Heart right ventricle (tissue), 16 donors: ENCODE data around the gene B3GNT5. TPM values are rescaled to one million over a fixed set of nuclear protein-coding genes. Genes with fewer than 3 reads are reported as not detected.

Source experiments
- ATAC-seq, 8 donors: fragments of 200-7000 bp; cut with Tn5 transposase; one replicate each; pipeline ENCODE4 v1.9.1; 2020; ENCODE audit warnings: mild to moderate bottlenecking in 8 of 8, moderate library complexity in 8 of 8, moderate number of reproducible peaks in 1 of 8
- DNase-seq, 2 donors: peaks; one replicate each; pipeline ENCODE4 v3.0.0-alpha.2; 2020
- H3K27ac ChIP-seq, 10 donors: fragments of 200-600 bp; sonication (generic) in 2 of 10; one replicate each; pipeline versions ENCODE4 v1.5.0 to v1.8.0; 2020 to 2022; ENCODE audit warnings: mild to moderate bottlenecking in 3 of 10
- H3K27me3 ChIP-seq, 7 donors: fragments of 200-600 bp; one replicate each; pipeline ENCODE4 v1.8.0; 2021 to 2022; ENCODE audit warnings: mild to moderate bottlenecking in 2 of 7
- H3K36me3 ChIP-seq, 9 donors: fragments of 200-600 bp; sonication (generic) in 1 of 9; one replicate each; pipeline versions ENCODE4 v1.5.0 to v1.8.0; 2020 to 2022; ENCODE audit warnings: mild to moderate bottlenecking in 2 of 9
- H3K4me1 ChIP-seq, 9 donors: fragments of 200-600 bp; sonication (generic) in 1 of 9; one replicate each; pipeline versions ENCODE4 v1.5.0 to v1.8.0; 2020 to 2022; ENCODE audit warnings: mild to moderate bottlenecking in 4 of 9
- H3K4me3 ChIP-seq, 10 donors: fragments of 200-600 bp; sonication (generic) in 2 of 10; one replicate each; pipeline versions ENCODE4 v1.5.0 to v1.8.0; 2020 to 2022; ENCODE audit warnings: mild to moderate bottlenecking in 7 of 10, moderate library complexity in 2 of 10
- H3K9me3 ChIP-seq, 11 donors: fragments of 200-600 bp in 10 of 11; sonication (generic) in 2 of 11; one replicate each; pipeline versions ENCODE4 v1.5.0 to v1.8.0; 2013 to 2022; ENCODE audit warnings: mild to moderate bottlenecking in 2 of 11, control low read depth in 1 of 11, moderate library complexity in 1 of 11
- CTCF ChIP-seq, 9 donors: fragments of 200-600 bp; sonication (generic) in 2 of 9; IDR thresholded peaks; one replicate each; pipeline versions ENCODE4 v1.5.0 to v1.8.0; 2021 to 2022; ENCODE audit warnings: antibody characterized with exemption in 9 of 9, mild to moderate bottlenecking in 5 of 9, moderate library complexity in 1 of 9
- WGBS, 2 donors: extraction: QIAGEN DNeasy Blood & Tissue Kit; methylation state at CpG; one replicate each; pipeline ENCODE4 v1.1.7; 2013; ENCODE audit warnings: inconsistent platforms in 1 of 2; 5-methylcytosine and 5-hydroxymethylcytosine counted together
- intact Hi-C, 10 donors: fragments of 100-400 bp; cut with DNase I; formaldehyde crosslinking; loops; one replicate each; pipeline versions ENCODE4 v1.11.1 to v1.14.2; 2022
- polyA plus RNA-seq, 2 donors: library from polyadenylated mRNA; stranded (reverse); fragments of 200-250 nt; gene quantifications; one replicate each; pipeline ENCODE4 v1.2.3, GENCODE V29; 2013
- total RNA-seq, 10 donors: library from RNA; stranded (reverse); fragmentation: NEBNext Ultra II Directional in 3 of 10; extraction: Animal tissue kit (Norgen Biotek cat#: 25700) in 3 of 10; gene quantifications; one replicate each; pipeline versions ENCODE4 v1.2.1 to v1.2.4, GENCODE V29; 2021 to 2023
- donor health status: Arrhythmogenic right ventricular cardiomyopathy.
- donor health status: ischemic (EF 13 %, LVEDD 7.1; RV severe dilation, severe dysfunction).
- donor health status: healthy with polysubstance abuse.
- donor health status: DM: no; HTN: yes; CAD: no.
- donor health status: DM: no; HTN: no; CAD: no.
- donor health status: ischemic (EF 25% LVEDD 6.9; RV normal size, moderate dysfunction).
- donor health status: ischemic (EF 25% LVEDD 5.7; RV mildly dilated, moderate dysfunction).
- donor health status: healthy.
- donor health status: DM: yes; HTN: yes; CAD: no.
- donor health status: Ischemic cardiomyopathy.
- donor health status: ischemic (EF 35%, LVEDD 5.7; RV mildly dilated, moderate dysfunction).
- donor health status: nonischemic (EF 11% LVEDD 7.7; RV severe dilation, severe dysfunction).
- donor health status: DM: yes; HTN: yes; CAD: no.
- donor health status: PGD.
- donor health status: ischemic (EF 29% LVEDD 5.4; RV normal size, mild dysfunction).
- donor health status: nonischemic (EF 23%, LVEDD 6.1; RV moderate dilation, normal function).

Gene B3GNT5
- total and polyA plus RNA-seq, 12 donors = 1.7 to 9.0 (median 4.6) TPM

DNA sequence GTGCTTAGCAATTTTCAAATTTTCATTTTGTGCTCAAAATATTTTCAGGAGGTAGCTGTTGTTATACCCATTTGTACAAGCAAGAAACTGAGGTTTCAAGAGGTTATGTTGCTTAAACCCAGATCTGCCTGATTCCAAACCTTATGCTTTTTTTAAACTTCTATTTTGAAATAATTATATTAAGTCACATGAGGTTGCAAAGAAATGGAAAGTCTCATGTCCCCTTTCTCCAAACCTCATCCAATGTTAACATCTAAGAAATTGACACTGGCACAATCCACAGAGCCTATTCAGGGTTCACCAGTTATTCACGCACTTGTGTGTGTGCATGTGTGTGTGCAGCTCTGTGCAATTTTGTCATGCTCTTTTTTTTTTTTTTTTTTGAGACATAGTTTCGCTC is 35.1 kb downstream of the B3GNT5 start:
- intact Hi-C loops = loop anchor here in 1 of 10 donors (5.0 kb wide), 1 partner anchor 36 kb away; the partner anchor contains the start of gene B3GNT5
- ATAC-seq (no peak), DNase-seq (no peak)
- peak overlapping the region in 3 of 10 donors; percentile 29 to 83 (median 80) for H3K27ac ChIP-seq
- H3K4me1 ChIP-seq = peaks cover 0 to 33% (median 17%) of the 10 kb centered on the region in 9 donors
- H3K9me3 ChIP-seq = no peaks in the 10 kb centered on the region
- 93 to 95% methylated on average over 2 of the region's 2 CpGs for WGBS, 2 donors
- no peaks in the 10 kb centered on the region for H3K27me3 ChIP-seq
- no peak overlapping the region for H3K4me3 ChIP-seq
- TF ChIP-seq CTCF (IDR thresholded peaks at IDR 0.05) = no peak
- H3K36me3 ChIP-seq = no peaks in the 10 kb centered on the region

GRCh38 chr3:183290216-183290615 is 37.2 kb downstream of the B3GNT5 start:
- DNase-seq (no peak), ATAC-seq (no peak)
- no peak overlapping the region for H3K27ac ChIP-seq
- no peaks in the 10 kb centered on the region for H3K36me3 ChIP-seq
- H3K27me3 ChIP-seq = no peaks in the 10 kb centered on the region
- intact Hi-C loops = no loop called here
- H3K4me1 ChIP-seq = peaks cover 0 to 26% (median 12%) of the 10 kb centered on the region in 9 donors
- WGBS, 2 donors = 100% methylated on average over 2 of the region's 2 CpGs
- no peaks in the 10 kb centered on the region for H3K9me3 ChIP-seq
- H3K4me3 ChIP-seq = no peak overlapping the region
- no peak for TF ChIP-seq CTCF (IDR thresholded peaks at IDR 0.05)

DNA sequence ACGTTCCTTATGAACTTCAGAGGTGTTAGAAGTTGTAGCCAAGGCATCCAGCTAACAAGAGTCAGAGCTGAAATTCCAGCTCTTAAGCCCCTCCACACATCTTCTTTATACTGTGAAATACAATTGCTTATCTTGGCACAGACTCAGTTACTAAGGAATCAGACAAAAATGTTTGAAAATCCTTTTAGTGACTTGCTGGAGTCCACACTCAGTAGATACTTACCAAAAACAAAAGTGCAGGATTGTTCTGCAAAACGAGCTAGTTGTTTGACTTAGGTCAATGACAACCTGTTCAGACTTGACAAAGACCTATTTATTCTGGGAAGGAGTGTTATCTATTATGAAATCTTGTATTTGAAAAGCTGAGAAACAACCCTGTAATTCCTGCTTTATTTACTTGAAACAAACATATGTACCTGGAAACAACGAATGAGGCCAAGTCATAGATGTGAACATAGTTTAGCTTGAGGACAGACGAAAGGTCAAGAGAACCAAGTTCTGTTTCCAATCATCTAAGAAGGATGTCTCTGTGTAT is 38.5 kb downstream of the B3GNT5 start:
- Histone ChIP-seq H3K4me3 (no peak overlapping the region), H3K36me3 (no peaks in the 10 kb centered on the region), H3K27ac (no peak overlapping the region), H3K27me3 (no peaks in the 10 kb centered on the region), H3K9me3 (no peaks in the 10 kb centered on the region), H3K4me1 (peaks cover 0 to 18% (median under 1%) of the 10 kb centered on the region in 9 donors)
- intact Hi-C loops = no loop called here
- 81 to 84% methylated on average over 4 of the region's 4 CpGs for whole genome bisulfite sequencing, 2 donors
- ATAC-seq (no peak), DNase-seq (no peak)
- TF ChIP-seq CTCF (IDR thresholded peaks at IDR 0.05) = no peak

- Histone ChIP-seq H3K9me3 (no peaks in the 10 kb centered on the region), H3K36me3 (no peaks in the 10 kb centered on the region), H3K4me1 (peaks cover 0 to 17% (median 2%) of the 10 kb centered on the region in 9 donors), H3K27me3 (no peaks in the 10 kb centered on the region), H3K27ac (no peak overlapping the region), H3K4me3 (no peak overlapping the region)
- WGBS, 2 donors = 86 to 89% methylated on average over 2 of the region's 2 CpGs
- ATAC-seq (no peak), DNase-seq (no peak)
- no peak for TF ChIP-seq CTCF (IDR thresholded peaks at IDR 0.05)
- intact Hi-C loops = no loop called here
Measured at GRCh38 chr3:183293966-183294365, 40.9 kb downstream of the B3GNT5 start.
